Measurements from ENCODE around the gene CSE1L.
"Not testable (repeated sequence)": the region's sequence is repeated elsewhere in the genome, so short reads cannot be mapped to it uniquely, and the experiment has no call there.

Gene CSE1L

DNA sequence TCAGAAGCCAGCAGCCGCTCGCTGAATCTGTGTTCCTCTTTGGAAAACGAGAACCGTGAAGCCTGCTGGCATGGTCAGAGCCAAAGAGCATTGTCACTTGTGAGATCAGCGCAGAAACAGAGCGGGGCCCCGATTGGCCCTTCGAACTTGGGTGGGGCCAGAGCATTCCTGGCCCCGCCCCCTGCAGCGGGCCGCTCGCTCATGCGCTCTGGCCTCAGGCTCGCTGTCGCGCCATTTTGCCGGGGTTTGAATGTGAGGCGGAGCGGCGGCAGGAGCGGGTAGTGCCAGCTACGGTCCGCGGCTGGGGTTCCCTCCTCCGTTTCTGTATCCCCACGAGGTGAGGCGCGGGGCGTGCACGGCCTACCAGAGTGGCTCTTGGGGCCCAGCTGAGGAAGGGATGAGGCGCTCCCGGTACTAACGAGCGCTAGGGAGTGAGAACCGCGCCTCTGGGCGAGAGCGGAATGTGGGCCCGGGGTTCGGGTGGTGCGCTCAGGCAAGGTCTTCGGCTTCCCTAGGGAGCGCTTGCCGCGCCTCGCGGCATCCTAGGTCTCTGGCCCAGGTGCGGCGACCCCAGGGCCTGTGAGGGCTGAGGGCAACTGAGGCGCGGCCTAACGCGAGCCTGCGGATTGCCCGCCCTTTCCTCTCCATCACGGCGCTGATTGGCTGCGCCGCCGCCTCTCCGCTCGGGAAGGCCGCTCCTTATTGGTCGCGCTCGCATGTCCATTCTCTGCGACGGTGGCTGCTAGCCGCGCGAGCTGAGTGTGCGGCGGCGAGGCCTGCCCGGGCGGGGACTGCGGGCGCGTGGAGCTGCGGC, at the start of gene CSE1L:
Gene CSE1L, plus strand, starts transcription at position 226 of the 814 bp plus-strand sequence. CDS start 12,152 bp downstream, outside the sequence.
- peak; percentile 79 for DNase-seq (ENCODE audit: low read depth, low spot score)
- WGBS (ENCODE audit: insufficient coverage, insufficient read length) = no CpG with 5 or more reads among the region's 80 CpGs
- no peak within 1 kb of the TSS for H3K27ac ChIP-seq (ENCODE audit: low read length)
- peak within 1 kb of the TSS; percentile 96 for H3K4me3 ChIP-seq (ENCODE audit: low read length)
- no peaks in the 10 kb centered on the region for H3K9me3 ChIP-seq (ENCODE audit: control insufficient read depth, insufficient read depth, low read length)
- no peaks in the 10 kb centered on the region for H3K27me3 ChIP-seq (ENCODE audit: control insufficient read depth, insufficient read depth, low read length)
- H3K36me3 ChIP-seq (ENCODE audit: control insufficient read depth, insufficient read depth, low read length) = no peaks in the 10 kb centered on the region
- H3K4me1 ChIP-seq (ENCODE audit: control insufficient read depth, insufficient read depth, low read length) = no peaks in the 10 kb centered on the region

DNA sequence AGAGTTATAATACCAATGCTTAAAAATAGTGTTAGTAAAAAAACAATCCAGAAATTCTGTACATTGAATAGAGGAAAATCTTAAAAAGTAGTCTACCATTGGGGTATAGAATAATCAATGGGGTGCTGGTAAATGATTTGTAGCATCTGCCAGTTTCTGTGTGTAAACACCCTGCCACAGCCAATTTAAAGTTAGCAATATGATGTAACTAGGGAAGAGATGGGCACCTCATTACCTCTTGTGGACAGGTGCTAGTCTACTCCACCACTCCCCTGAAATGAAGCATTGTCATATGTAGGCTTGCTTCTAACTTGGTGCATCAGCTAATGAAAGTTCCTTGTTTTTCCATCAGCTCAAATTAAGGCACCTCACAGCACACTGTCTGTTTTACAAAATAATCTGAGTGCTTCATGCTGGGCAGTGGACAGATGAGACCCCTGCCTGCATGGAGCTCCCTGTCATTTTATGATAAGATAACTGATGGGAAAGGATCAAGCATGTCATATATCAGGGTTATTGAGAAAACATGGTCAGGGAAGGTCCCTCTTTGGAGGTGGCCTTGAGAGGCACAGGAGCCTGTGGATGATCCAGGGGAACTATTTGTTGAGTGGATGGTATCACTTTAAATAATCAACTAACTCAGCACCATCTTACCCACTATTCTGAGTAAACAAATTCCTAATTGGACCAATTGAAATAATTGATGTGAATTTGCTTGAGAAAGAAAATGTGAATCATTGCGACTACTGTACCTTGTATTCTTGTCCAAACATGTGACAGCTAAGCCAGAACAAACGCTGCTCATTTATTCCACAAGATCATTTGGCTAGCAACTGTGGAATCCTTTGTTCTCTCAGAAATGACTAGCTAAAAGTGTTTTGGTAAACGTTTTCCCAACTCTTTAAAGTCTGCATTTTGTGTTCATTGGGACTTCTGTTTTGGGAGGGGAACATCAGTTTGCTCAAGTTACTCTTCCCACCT, 45.9 kb upstream of the CSE1L start:
- Histone ChIP-seq H3K27me3 (ENCODE audit: control insufficient read depth, insufficient read depth, low read length) (no peaks in the 10 kb centered on the region), H3K4me1 (ENCODE audit: control insufficient read depth, insufficient read depth, low read length) (no peaks in the 10 kb centered on the region), H3K4me3 (ENCODE audit: low read length) (no peak overlapping the region), H3K27ac (ENCODE audit: low read length) (no peak overlapping the region), H3K9me3 (ENCODE audit: control insufficient read depth, insufficient read depth, low read length) (no peaks in the 10 kb centered on the region), H3K36me3 (ENCODE audit: control insufficient read depth, insufficient read depth, low read length) (peaks cover 9% of the 10 kb centered on the region; the same call in 1 of the 2 replicates)
- DNase-seq (ENCODE audit: low read depth, low spot score) = no peak
- no CpG with 5 or more reads among the region's 3 CpGs for WGBS (ENCODE audit: insufficient coverage, insufficient read length)

- no peak for DNase-seq (ENCODE audit: low read depth, low spot score)
- Histone ChIP-seq H3K4me1 (ENCODE audit: control insufficient read depth, insufficient read depth, low read length) (no peaks in the 10 kb centered on the region), H3K9me3 (ENCODE audit: control insufficient read depth, insufficient read depth, low read length) (no peaks in the 10 kb centered on the region), H3K4me3 (ENCODE audit: low read length) (no peak overlapping the region), H3K27me3 (ENCODE audit: control insufficient read depth, insufficient read depth, low read length) (no peaks in the 10 kb centered on the region), H3K27ac (ENCODE audit: low read length) (no peak overlapping the region), H3K36me3 (ENCODE audit: control insufficient read depth, insufficient read depth, low read length) (peaks cover 6% of the 10 kb centered on the region; the same call in 1 of the 2 replicates)
- WGBS (ENCODE audit: insufficient coverage, insufficient read length) = no CpG with 5 or more reads among the region's 7 CpGs
Observed at GRCh38 chr20:49001741-49002140, 44.4 kb upstream of the CSE1L start.

GRCh38 chr20:49006446-49006980, 39.6 kb upstream of the CSE1L start:
- Histone ChIP-seq H3K27ac (ENCODE audit: low read length) (no peak overlapping the region), H3K27me3 (ENCODE audit: control insufficient read depth, insufficient read depth, low read length) (no peaks in the 10 kb centered on the region), H3K36me3 (ENCODE audit: control insufficient read depth, insufficient read depth, low read length) (peaks cover 2% of the 10 kb centered on the region; the same call in 1 of the 2 replicates), H3K4me3 (ENCODE audit: low read length) (no peak overlapping the region), H3K4me1 (ENCODE audit: control insufficient read depth, insufficient read depth, low read length) (no peaks in the 10 kb centered on the region), H3K9me3 (ENCODE audit: control insufficient read depth, insufficient read depth, low read length) (no peaks in the 10 kb centered on the region)
- WGBS (ENCODE audit: insufficient coverage, insufficient read length) = no CpG with 5 or more reads among the region's 8 CpGs
- no peak for DNase-seq (ENCODE audit: low read depth, low spot score)

DNA sequence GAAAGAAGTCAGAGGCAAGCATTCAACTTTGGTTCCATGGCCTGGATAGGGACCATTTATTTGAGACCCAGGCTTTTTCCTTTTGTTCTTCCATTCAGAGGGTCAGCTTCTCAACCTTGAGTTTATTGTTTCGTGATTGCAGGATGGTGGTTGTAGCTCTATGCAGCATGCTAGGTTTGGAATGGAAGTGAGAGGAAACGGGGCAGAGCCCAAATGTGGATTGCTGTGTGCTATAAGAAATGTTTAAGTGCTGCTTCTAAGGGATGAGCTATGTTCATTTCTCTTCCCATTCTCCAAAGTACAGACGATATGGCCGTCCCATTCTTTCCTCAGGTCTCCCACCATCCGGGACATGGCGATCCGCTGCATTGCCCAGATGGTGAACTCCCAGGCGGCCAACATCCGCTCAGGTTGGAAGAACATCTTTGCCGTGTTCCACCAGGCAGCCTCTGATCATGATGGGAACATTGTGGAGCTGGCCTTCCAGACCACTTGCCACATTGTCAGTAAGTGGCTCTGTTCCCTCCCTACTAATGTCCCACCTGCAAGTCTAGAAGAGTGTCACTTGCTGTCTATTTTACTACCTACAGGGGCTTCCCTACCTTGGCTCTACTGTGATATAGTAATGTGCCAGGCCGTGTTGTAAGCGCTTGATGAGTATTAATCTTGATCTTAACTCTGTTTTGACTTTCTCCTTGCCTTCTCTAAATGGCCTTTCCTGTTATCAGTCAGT, 36.0 kb upstream of the CSE1L start:
- DNase-seq (ENCODE audit: low read depth, low spot score) = no peak
- WGBS (ENCODE audit: insufficient coverage, insufficient read length) = no CpG with 5 or more reads among the region's 12 CpGs
- H3K4me1 ChIP-seq (ENCODE audit: control insufficient read depth, insufficient read depth, low read length) = no peaks in the 10 kb centered on the region
- no peaks in the 10 kb centered on the region for H3K27me3 ChIP-seq (ENCODE audit: control insufficient read depth, insufficient read depth, low read length)
- H3K36me3 ChIP-seq (ENCODE audit: control insufficient read depth, insufficient read depth, low read length) = peaks cover 10% of the 10 kb centered on the region; the same call in 1 of the 2 replicates
- H3K4me3 ChIP-seq (ENCODE audit: low read length) = no peak overlapping the region
- H3K27ac ChIP-seq (ENCODE audit: low read length) = no peak overlapping the region
- H3K9me3 ChIP-seq (ENCODE audit: control insufficient read depth, insufficient read depth, low read length) = no peaks in the 10 kb centered on the region

- Histone ChIP-seq H3K36me3 (ENCODE audit: control insufficient read depth, insufficient read depth, low read length) (peaks cover 8% of the 10 kb centered on the region; the same call in 1 of the 2 replicates), H3K27me3 (ENCODE audit: control insufficient read depth, insufficient read depth, low read length) (no peaks in the 10 kb centered on the region), H3K27ac (ENCODE audit: low read length) (no peak overlapping the region), H3K9me3 (ENCODE audit: control insufficient read depth, insufficient read depth, low read length) (no peaks in the 10 kb centered on the region), H3K4me1 (ENCODE audit: control insufficient read depth, insufficient read depth, low read length) (no peaks in the 10 kb centered on the region), H3K4me3 (ENCODE audit: low read length) (no peak overlapping the region)
- no CpG with 5 or more reads among the region's 5 CpGs for whole genome bisulfite sequencing (ENCODE audit: insufficient coverage, insufficient read length)
- no peak for DNase-seq (ENCODE audit: low read depth, low spot score)
Observed at GRCh38 chr20:49024220-49024619, 21.9 kb upstream of the CSE1L start.

GRCh38 chr20:49028177-49028576, 17.9 kb upstream of the CSE1L start:
- H3K4me3 ChIP-seq (ENCODE audit: low read length); H3K27me3 ChIP-seq (ENCODE audit: control insufficient read depth, insufficient read depth, low read length); H3K4me1 ChIP-seq (ENCODE audit: control insufficient read depth, insufficient read depth, low read length); H3K36me3 ChIP-seq (ENCODE audit: control insufficient read depth, insufficient read depth, low read length); DNase-seq (ENCODE audit: low read depth, low spot score); H3K9me3 ChIP-seq (ENCODE audit: control insufficient read depth, insufficient read depth, low read length); H3K27ac ChIP-seq (ENCODE audit: low read length): not testable (repeated sequence)
- WGBS (ENCODE audit: insufficient coverage, insufficient read length) = no CpG with 5 or more reads among the region's 2 CpGs

GRCh38 chr20:49028684-49029083, 17.4 kb upstream of the CSE1L start:
- Histone ChIP-seq H3K27ac (ENCODE audit: low read length) (no peak overlapping the region), H3K36me3 (ENCODE audit: control insufficient read depth, insufficient read depth, low read length) (peaks cover 10% of the 10 kb centered on the region; the same call in 1 of the 2 replicates), H3K4me3 (ENCODE audit: low read length) (no peak overlapping the region), H3K27me3 (ENCODE audit: control insufficient read depth, insufficient read depth, low read length) (no peaks in the 10 kb centered on the region), H3K4me1 (ENCODE audit: control insufficient read depth, insufficient read depth, low read length) (no peaks in the 10 kb centered on the region), H3K9me3 (ENCODE audit: control insufficient read depth, insufficient read depth, low read length) (no peaks in the 10 kb centered on the region)
- WGBS (ENCODE audit: insufficient coverage, insufficient read length) = no CpG with 5 or more reads among the region's 2 CpGs
- DNase-seq (ENCODE audit: low read depth, low spot score) = no peak

DNA sequence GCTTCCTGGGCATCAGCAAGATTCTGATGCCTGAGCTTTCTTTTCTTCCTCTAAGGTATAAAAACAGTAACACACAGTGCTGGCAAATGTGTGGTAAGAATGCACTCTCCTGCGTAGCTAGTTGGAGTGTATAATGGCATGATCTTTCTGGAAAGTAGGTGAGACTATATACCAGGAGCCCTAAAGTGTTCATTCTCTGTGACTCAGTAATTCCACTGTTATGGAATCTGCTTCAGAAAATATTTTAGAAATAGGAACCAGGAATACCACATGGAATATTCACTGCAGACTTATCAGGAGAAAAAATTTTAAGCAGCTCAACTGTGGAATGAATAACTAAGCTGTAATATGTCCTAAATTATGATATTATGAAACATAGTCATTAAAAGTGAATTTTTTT, 16.9 kb upstream of the CSE1L start:
- no CpG with 5 or more reads among the region's 1 CpG for WGBS (ENCODE audit: insufficient coverage, insufficient read length)
- no peak for DNase-seq (ENCODE audit: low read depth, low spot score)
- no peak overlapping the region for H3K27ac ChIP-seq (ENCODE audit: low read length)
- no peak overlapping the region for H3K4me3 ChIP-seq (ENCODE audit: low read length)
- no peaks in the 10 kb centered on the region for H3K9me3 ChIP-seq (ENCODE audit: control insufficient read depth, insufficient read depth, low read length)
- H3K27me3 ChIP-seq (ENCODE audit: control insufficient read depth, insufficient read depth, low read length) = no peaks in the 10 kb centered on the region
- no peaks in the 10 kb centered on the region for H3K4me1 ChIP-seq (ENCODE audit: control insufficient read depth, insufficient read depth, low read length)
- H3K36me3 ChIP-seq (ENCODE audit: control insufficient read depth, insufficient read depth, low read length) = peaks cover 10% of the 10 kb centered on the region; the same call in 1 of the 2 replicates

All from iPS DF 6.9 (cell line).